B cell (primary cell): ENCODE results near the gene GPR18. TPM values are rescaled to one million over a fixed set of nuclear protein-coding genes. Genes with fewer than 3 reads are reported as not detected.

ENCODE experiments used
- ATAC-seq: fragments of 200-7000 bp; cut with Tn5 transposase; one replicate; pipeline ENCODE4 v1.10.0; 2021; ENCODE audit warnings: low read depth, mild to moderate bottlenecking, moderate number of reproducible peaks, moderate library complexity
- CTCF ChIA-PET: fragments of 350-600 bp; sonication (Branson Sonifier 250); formaldehyde crosslinking; loops from one replicate; lab custom pipeline; 2021; ENCODE audit warnings: antibody characterized with exemption, inconsistent platforms; lab: Charles Lee
- POLR2A ChIA-PET: fragments of 350-600 bp; sonication (Branson Sonifier 250); formaldehyde crosslinking; loops from one replicate; lab custom pipeline; 2021; ENCODE audit warnings: antibody characterized with exemption; lab: Charles Lee
- DNase-seq: peaks from one replicate; pipeline ENCODE4 v3.0.0; 2013
- H2AFZ ChIP-seq: 2 replicates; pipeline ENCODE4 v1.6.1; 2012; ENCODE audit warnings: mild to moderate bottlenecking, low read depth, low read length; ENCODE audit not compliant: insufficient read depth, poor library complexity, severe bottlenecking
- H3K27ac ChIP-seq, 2 donors: 1 replicate in 1 of 2; 2 replicates in 1 of 2; pipeline ENCODE4 v1.5.1; 2012 to 2013; ENCODE audit warnings: low read length in 2 of 2, mild to moderate bottlenecking in 2 of 2, moderate library complexity in 1 of 2
- H3K27me3 ChIP-seq, 4 experiments: fragments of 200-600 bp in 1 of 4; sonication (generic) in 1 of 4; replicated peaks in 1 of 4; 1 replicate in 2 of 4; 2 replicates in 2 of 4; pipeline versions ENCODE4 v1.6.1 to v1.7.0; 2013 to 2016; ENCODE audit warnings: low read length in 3 of 4, mild to moderate bottlenecking in 2 of 4, mixed read lengths in 1 of 4, moderate library complexity in 1 of 4; ENCODE audit not compliant: insufficient read depth in 4 of 4, control insufficient read depth in 3 of 4; ENCODE audit errors: control extremely low read depth in 1 of 4
- H3K36me3 ChIP-seq, 2 experiments: replicated peaks in 1 of 2; 1 replicate in 1 of 2; 2 replicates in 1 of 2; pipeline versions ENCODE4 v1.6.1 to v1.7.1; 2013; ENCODE audit warnings: low read length in 1 of 2; ENCODE audit not compliant: insufficient read depth in 2 of 2, control insufficient read depth in 1 of 2; ENCODE audit errors: control extremely low read depth in 1 of 2, extremely low read depth in 1 of 2
- H3K4me1 ChIP-seq, 2 donors: fragments of 200-600 bp in 1 of 2; sonication (generic) in 1 of 2; 1 replicate in 1 of 2; 2 replicates in 1 of 2; pipeline versions ENCODE4 v1.5.1 to v1.6.1; 2013 to 2017; ENCODE audit warnings: low read length in 2 of 2; ENCODE audit not compliant: control insufficient read depth in 2 of 2, insufficient read depth in 2 of 2
- H3K4me2 ChIP-seq: replicated peaks from 2 replicates; pipeline ENCODE3; 2012; ENCODE audit warnings: mild to moderate bottlenecking, low read depth, low read length; ENCODE audit not compliant: poor library complexity, severe bottlenecking
- H3K4me3 ChIP-seq, 5 experiments: fragments of 200-600 bp in 1 of 5; sonication (generic) in 1 of 5; 1 replicate in 3 of 5; 2 replicates in 2 of 5; pipeline versions ENCODE4 v1.5.1 to v1.7.0; 2011 to 2016; ENCODE audit warnings: low read length in 4 of 5, mild to moderate bottlenecking in 4 of 5, low read depth in 2 of 5, control low read depth in 1 of 5, moderate library complexity in 1 of 5; ENCODE audit not compliant: insufficient read depth in 1 of 5; ENCODE audit errors: control extremely low read depth in 1 of 5, extremely low read depth in 1 of 5
- H3K79me2 ChIP-seq: fragments of 200-600 bp; sonication (generic); one replicate; pipeline ENCODE4 v1.6.0; 2016; ENCODE audit warnings: low read length; ENCODE audit not compliant: control insufficient read depth, insufficient read depth
- H3K9ac ChIP-seq: fragments of 200-600 bp; sonication (generic); 2 replicates; pipeline ENCODE4 v1.6.1; 2017; ENCODE audit warnings: mild to moderate bottlenecking, low read length, moderate library complexity
- H3K9me3 ChIP-seq, 3 donors: one replicate each; pipeline versions ENCODE4 v1.6.1 to v1.7.1; 2013; ENCODE audit warnings: low read length in 2 of 3; ENCODE audit not compliant: control insufficient read depth in 2 of 3, insufficient read depth in 1 of 3; ENCODE audit errors: control extremely low read depth in 1 of 3
- H4K20me1 ChIP-seq: 2 replicates; pipeline ENCODE4 v1.6.0; 2012; ENCODE audit warnings: mild to moderate bottlenecking, low read length; ENCODE audit not compliant: insufficient read depth, control insufficient read depth, poor library complexity, severe bottlenecking
- H3K27ac Mint-ChIP-seq: one replicate; pipeline ENCODE4 v1.8.0; 2021; ENCODE audit warnings: mixed read lengths
- H3K27me3 Mint-ChIP-seq: one replicate; pipeline ENCODE4 v1.8.0; 2021; ENCODE audit warnings: mixed read lengths
- H3K4me1 Mint-ChIP-seq: one replicate; pipeline ENCODE4 v1.8.0; 2021; ENCODE audit warnings: mixed read lengths
- H3K4me3 Mint-ChIP-seq: one replicate; pipeline ENCODE4 v1.8.0; 2021; ENCODE audit warnings: mixed read lengths
- H3K9me3 Mint-ChIP-seq: one replicate; pipeline ENCODE4 v1.8.0; 2022; ENCODE audit warnings: mixed read lengths; ENCODE audit not compliant: insufficient read depth
- EZH2 ChIP-seq: IDR thresholded peaks from 2 replicates; pipeline ENCODE4 v1.6.1; 2012; ENCODE audit warnings: borderline replicate concordance, low read depth, mild to moderate bottlenecking, moderate library complexity, low read length; ENCODE audit not compliant: insufficient read depth, poor library complexity, severe bottlenecking
- WGBS: methylation state at CpG from one replicate; pipeline ENCODE4 v1.1.5; 2013; ENCODE audit warnings: missing lambda C conversion rate; ENCODE audit not compliant: insufficient coverage; 5-methylcytosine and 5-hydroxymethylcytosine counted together
- intact Hi-C: fragments of 100-400 bp; cut with micrococcal nuclease; formaldehyde crosslinking; loops from one replicate; pipeline ENCODE4 v1.10.0; 2022
- polyA plus RNA-seq: library from polyadenylated mRNA; depleted of rRNA; stranded (reverse); fragments of >200 nt; gene quantifications from 2 replicates; pipeline ENCODE4 v1.2.3, GENCODE V29; 2012
- total RNA-seq, 2 donors: library from RNA; stranded (reverse); fragments of 120-200 nt in 1 of 2; gene quantifications; 1 replicate in 1 of 2; 2 replicates in 1 of 2; pipeline versions ENCODE4 v1.2.3 to v1.2.4, GENCODE V29; 2013 to 2022
- TF ChIP-seq, protein P1 (sequence below): fragments of 200-600 bp; IDR thresholded peaks from one replicate; pipeline ENCODE4 v1.8.0; 2022; ENCODE audit warnings: antibody characterized with exemption, mild to moderate bottlenecking

The GPR18 gene
- total and polyA plus RNA-seq, 2 donors (not counting 1 experiment from before 2014, with no cell fraction given): 19.1 to 54.8 TPM

DNA sequence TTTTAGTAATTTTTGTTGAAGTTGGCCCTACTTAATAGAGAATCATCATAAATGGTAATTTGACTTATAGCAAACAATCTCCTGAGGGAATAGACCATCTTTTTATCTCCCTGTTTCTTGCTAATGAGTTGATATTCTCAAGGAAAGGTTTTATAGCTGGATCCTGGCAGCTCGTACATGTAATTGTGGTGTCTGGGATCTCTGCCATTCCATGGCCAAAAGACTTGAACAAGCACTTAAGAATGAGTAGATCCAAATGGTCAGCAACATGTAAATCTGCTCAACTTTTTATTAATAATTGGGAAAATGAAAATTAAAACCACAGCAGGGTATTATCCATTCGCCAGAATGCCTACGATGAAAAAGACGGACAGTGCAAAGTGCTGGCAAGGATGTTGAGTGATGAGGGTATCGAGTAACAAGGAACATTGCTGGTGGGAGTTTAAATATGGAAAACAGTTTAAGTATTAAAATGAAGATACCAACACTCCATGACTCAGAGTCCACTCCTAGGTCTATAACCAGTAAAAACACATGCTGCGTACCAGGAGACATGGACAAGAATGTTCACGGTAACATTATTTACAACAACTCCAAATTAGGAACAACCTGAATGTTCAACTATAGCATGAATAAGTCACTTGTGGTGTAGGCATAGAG lies 5.1 kb upstream of the GPR18 start:
- POLR2A ChIA-PET: interaction anchor here (1.0 to 2.5 kb wide), 3 partner anchors 63 to 87 kb away, joined by 7 to 11 read pairs (median 11); partner anchors contain the start of gene UBAC2
- no peaks in the 10 kb centered on the region for H3K27me3 Mint-ChIP-seq
- Histone ChIP-seq H3K9me3 (peaks cover 0 to 2% (median 0%) of the 10 kb centered on the region in 3 donors), H2AFZ (no peak overlapping the region), H3K4me3 (no peak overlapping the region), H3K4me2 (peak overlapping the region; percentile 48), H3K4me1 (peaks cover 65 to 71% of the 10 kb centered on the region in 2 donors), H3K27me3 (no peaks in the 10 kb centered on the region), H3K9ac (no peak overlapping the region), H4K20me1 (no peaks in the 10 kb centered on the region), H3K79me2 (peaks cover 84% of the 10 kb centered on the region), H3K36me3 (peaks cover 0 to 15% of the 10 kb centered on the region in 2 experiments), H3K27ac (peak overlapping the region; percentile 21 to 63)
- 100% methylated on average over 4 of the region's 7 CpGs for WGBS
- H3K9me3 Mint-ChIP-seq: no peaks in the 10 kb centered on the region
- H3K27ac Mint-ChIP-seq: peak overlapping the region; percentile 81
- TF ChIP-seq EZH2: no peak
- TF ChIP-seq, protein P1, sequence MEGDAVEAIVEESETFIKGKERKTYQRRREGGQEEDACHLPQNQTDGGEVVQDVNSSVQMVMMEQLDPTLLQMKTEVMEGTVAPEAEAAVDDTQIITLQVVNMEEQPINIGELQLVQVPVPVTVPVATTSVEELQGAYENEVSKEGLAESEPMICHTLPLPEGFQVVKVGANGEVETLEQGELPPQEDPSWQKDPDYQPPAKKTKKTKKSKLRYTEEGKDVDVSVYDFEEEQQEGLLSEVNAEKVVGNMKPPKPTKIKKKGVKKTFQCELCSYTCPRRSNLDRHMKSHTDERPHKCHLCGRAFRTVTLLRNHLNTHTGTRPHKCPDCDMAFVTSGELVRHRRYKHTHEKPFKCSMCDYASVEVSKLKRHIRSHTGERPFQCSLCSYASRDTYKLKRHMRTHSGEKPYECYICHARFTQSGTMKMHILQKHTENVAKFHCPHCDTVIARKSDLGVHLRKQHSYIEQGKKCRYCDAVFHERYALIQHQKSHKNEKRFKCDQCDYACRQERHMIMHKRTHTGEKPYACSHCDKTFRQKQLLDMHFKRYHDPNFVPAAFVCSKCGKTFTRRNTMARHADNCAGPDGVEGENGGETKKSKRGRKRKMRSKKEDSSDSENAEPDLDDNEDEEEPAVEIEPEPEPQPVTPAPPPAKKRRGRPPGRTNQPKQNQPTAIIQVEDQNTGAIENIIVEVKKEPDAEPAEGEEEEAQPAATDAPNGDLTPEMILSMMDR: no peak
- CTCF ChIA-PET: interaction anchor here (1.0 to 17.1 kb wide), 11 partner anchors 9 to 301 kb away, joined by 3 to 661 read pairs (median 164); partner anchors contain the start of genes GPR18, GPR183 and UBAC2
- ATAC-seq: no peak
- intact Hi-C loops: loop anchor here (10.0 kb wide), 1 partner anchor 1252 kb away; no protein-coding TSS in a partner anchor
- peaks cover 70% of the 10 kb centered on the region for H3K4me1 Mint-ChIP-seq
- DNase-seq: no peak
- peak overlapping the region; percentile 35 for H3K4me3 Mint-ChIP-seq

DNA sequence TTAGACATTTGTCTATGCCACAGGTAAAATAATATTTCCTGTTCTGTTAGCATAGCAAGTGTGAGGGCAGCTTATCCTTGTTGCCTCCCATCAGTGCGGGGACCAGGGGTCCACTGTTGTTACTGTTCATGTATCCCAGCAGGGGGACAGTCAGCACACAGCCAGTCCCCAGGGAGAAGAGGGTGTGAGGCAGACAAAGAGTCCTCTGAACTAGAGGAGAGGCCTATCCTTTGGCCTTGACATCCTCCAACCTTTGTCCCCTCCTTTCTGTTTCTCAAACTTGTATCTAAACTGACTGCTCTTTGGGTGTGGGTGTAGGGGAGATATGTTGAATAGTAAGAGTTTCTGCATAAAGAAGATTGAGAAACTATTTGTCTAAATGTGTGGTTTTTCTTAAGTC lies 2.9 kb upstream of the GPR18 start:
- Mint-ChIP-seq H3K4me3 (peak overlapping the region; percentile 3), H3K4me1 (peaks cover 83% of the 10 kb centered on the region), H3K27me3 (no peaks in the 10 kb centered on the region), H3K9me3 (no peaks in the 10 kb centered on the region), H3K27ac (peak overlapping the region; percentile 63)
- intact Hi-C loops: loop anchor here (10.0 kb wide), 1 partner anchor 1254 kb away; no protein-coding TSS in a partner anchor
- peaks cover 66 to 71% of the 10 kb centered on the region in 2 donors for H3K4me1 ChIP-seq
- H2AFZ ChIP-seq: no peak overlapping the region
- peaks cover 0 to 2% (median 0%) of the 10 kb centered on the region in 3 donors for H3K9me3 ChIP-seq
- H3K27ac ChIP-seq: peak overlapping the region; percentile 86 to 90
- H3K36me3 ChIP-seq: peaks cover 0 to 7% of the 10 kb centered on the region in 2 experiments
- H4K20me1 ChIP-seq: no peaks in the 10 kb centered on the region
- WGBS: 100% methylated on average over 1 of the region's 1 CpG
- CTCF ChIA-PET: interaction anchor here (0.9 to 2.8 kb wide), 6 partner anchors 9 to 175 kb away, joined by 3 to 42 read pairs (median 20); partner anchors contain the start of gene UBAC2
- no peak overlapping the region for H3K9ac ChIP-seq
- TF ChIP-seq, protein P1: no peak
- TF ChIP-seq EZH2: no peak
- no peaks in the 10 kb centered on the region for H3K27me3 ChIP-seq
- no peak overlapping the region for H3K4me3 ChIP-seq
- peaks cover 87% of the 10 kb centered on the region for H3K79me2 ChIP-seq
- H3K4me2 ChIP-seq: peak overlapping the region; percentile 84
- ATAC-seq (no peak), DNase-seq (no peak)
- POLR2A ChIA-PET: interaction anchor here (1.5 kb wide), 1 partner anchor 84 kb away, joined by 4 read pairs; no protein-coding TSS in a partner anchor
